SU-DHL-6 (cell line): Measurements from ENCODE around the gene ACOX1.

Experiments
- EZH2phosphoT487 ChIP-seq: fragments of 200-600 bp; sonication (generic), shearing (Covaris generic); conservative IDR thresholded peaks from 2 replicates; pipeline ENCODE4 v1.6.1; 2018; ENCODE audit warnings: mild to moderate bottlenecking, antibody characterized with exemption, low read length, moderate library complexity, mixed read lengths
- TF ChIP-seq, protein P1 (sequence below): fragments of 200-600 bp; sonication (generic); IDR thresholded peaks from one replicate; pipeline ENCODE4 v1.5.1; 2017; ENCODE audit warnings: antibody characterized with exemption, mild to moderate bottlenecking, low read length, moderate library complexity; ENCODE audit not compliant: insufficient read depth, poor library complexity, severe bottlenecking

GRCh38 chr17:75919611-75920010 is 59.4 kb downstream of the ACOX1 start:
- TF ChIP-seq, protein P1, sequence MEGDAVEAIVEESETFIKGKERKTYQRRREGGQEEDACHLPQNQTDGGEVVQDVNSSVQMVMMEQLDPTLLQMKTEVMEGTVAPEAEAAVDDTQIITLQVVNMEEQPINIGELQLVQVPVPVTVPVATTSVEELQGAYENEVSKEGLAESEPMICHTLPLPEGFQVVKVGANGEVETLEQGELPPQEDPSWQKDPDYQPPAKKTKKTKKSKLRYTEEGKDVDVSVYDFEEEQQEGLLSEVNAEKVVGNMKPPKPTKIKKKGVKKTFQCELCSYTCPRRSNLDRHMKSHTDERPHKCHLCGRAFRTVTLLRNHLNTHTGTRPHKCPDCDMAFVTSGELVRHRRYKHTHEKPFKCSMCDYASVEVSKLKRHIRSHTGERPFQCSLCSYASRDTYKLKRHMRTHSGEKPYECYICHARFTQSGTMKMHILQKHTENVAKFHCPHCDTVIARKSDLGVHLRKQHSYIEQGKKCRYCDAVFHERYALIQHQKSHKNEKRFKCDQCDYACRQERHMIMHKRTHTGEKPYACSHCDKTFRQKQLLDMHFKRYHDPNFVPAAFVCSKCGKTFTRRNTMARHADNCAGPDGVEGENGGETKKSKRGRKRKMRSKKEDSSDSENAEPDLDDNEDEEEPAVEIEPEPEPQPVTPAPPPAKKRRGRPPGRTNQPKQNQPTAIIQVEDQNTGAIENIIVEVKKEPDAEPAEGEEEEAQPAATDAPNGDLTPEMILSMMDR = no peak
- TF ChIP-seq EZH2phosphoT487 = no peak
